ENCODE data around the gene GPR151.
"Not testable (repeated sequence)": the region's sequence is repeated elsewhere in the genome, so short reads cannot be mapped to it uniquely, and the experiment has no call there.

The GPR151 gene

GRCh38 chr5:146561711-146562110, 45.7 kb upstream of the GPR151 start:
- Histone ChIP-seq H3K4me3 (ENCODE audit: insufficient read depth, low read length, poor library complexity, severe bottlenecking) (no peak overlapping the region), H3K9ac (ENCODE audit: low read length) (no peak overlapping the region), H4K20me1 (ENCODE audit: low read depth, low read length) (no peaks in the 10 kb centered on the region), H3F3A (ENCODE audit: insufficient read depth) (no peaks in the 10 kb centered on the region), H3K4me2 (ENCODE audit: low read depth, low read length, poor library complexity, severe bottlenecking) (no peak overlapping the region), H3K27me3 (ENCODE audit: low read length) (no peaks in the 10 kb centered on the region), H3K36me3 (ENCODE audit: low read length) (no peaks in the 10 kb centered on the region), H3K27ac (ENCODE audit: low read depth, low read length) (no peak overlapping the region), H2AFZ (ENCODE audit: low read depth, low read length, severe bottlenecking) (no peak overlapping the region), H3K9me2 (replicated peaks; ENCODE audit: insufficient read depth, low read length) (no peaks in the 10 kb centered on the region), H3K9me3 (ENCODE audit: insufficient read depth, low read length) (no peaks in the 10 kb centered on the region), H3K79me2 (ENCODE audit: insufficient read depth, low read length) (no peaks in the 10 kb centered on the region)
- TF ChIP-seq EZH2phosphoT487 (conservative IDR thresholded peaks at IDR 0.05; ENCODE audit: low read length) (no peak), CTCF (IDR thresholded peaks at IDR 0.05; ENCODE audit: insufficient read depth, low read length, poor library complexity, severe bottlenecking) (no peak)

GRCh38 chr5:146560205-146560812, 44.3 kb upstream of the GPR151 start:
- no peak for TF ChIP-seq CTCF (IDR thresholded peaks at IDR 0.05; ENCODE audit: insufficient read depth, low read length, poor library complexity, severe bottlenecking)
- Histone ChIP-seq H3K27me3 (ENCODE audit: low read length) (no peaks in the 10 kb centered on the region), H3K27ac (ENCODE audit: low read depth, low read length) (no peak overlapping the region), H3K4me2 (ENCODE audit: low read depth, low read length, poor library complexity, severe bottlenecking) (no peak overlapping the region), H3K4me3 (ENCODE audit: insufficient read depth, low read length, poor library complexity, severe bottlenecking) (no peak overlapping the region), H3K9me3 (ENCODE audit: insufficient read depth, low read length) (no peaks in the 10 kb centered on the region), H3K36me3 (ENCODE audit: low read length) (no peaks in the 10 kb centered on the region), H3K79me2 (ENCODE audit: insufficient read depth, low read length) (no peaks in the 10 kb centered on the region), H3K9me2 (replicated peaks; ENCODE audit: insufficient read depth, low read length) (no peaks in the 10 kb centered on the region), H2AFZ (ENCODE audit: low read depth, low read length, severe bottlenecking) (no peak overlapping the region), H4K20me1 (ENCODE audit: low read depth, low read length) (no peaks in the 10 kb centered on the region), H3F3A (ENCODE audit: insufficient read depth) (no peaks in the 10 kb centered on the region), H3K9ac (ENCODE audit: low read length) (no peak overlapping the region)

GRCh38 chr5:146556884-146557283, 40.9 kb upstream of the GPR151 start:
- H3K9me2 ChIP-seq (replicated peaks; ENCODE audit: insufficient read depth, low read length); H3K4me2 ChIP-seq (ENCODE audit: low read depth, low read length, poor library complexity, severe bottlenecking); H3K27ac ChIP-seq (ENCODE audit: low read depth, low read length); H3K36me3 ChIP-seq (ENCODE audit: low read length); H3K27me3 ChIP-seq (ENCODE audit: low read length); H2AFZ ChIP-seq (ENCODE audit: low read depth, low read length, severe bottlenecking); H3K9me3 ChIP-seq (ENCODE audit: insufficient read depth, low read length); H4K20me1 ChIP-seq (ENCODE audit: low read depth, low read length); H3K4me3 ChIP-seq (ENCODE audit: insufficient read depth, low read length, poor library complexity, severe bottlenecking); H3K9ac ChIP-seq (ENCODE audit: low read length); H3F3A ChIP-seq (ENCODE audit: insufficient read depth); H3K79me2 ChIP-seq (ENCODE audit: insufficient read depth, low read length): not testable (repeated sequence)

GRCh38 chr5:146553446-146553845, 37.5 kb upstream of the GPR151 start:
- Histone ChIP-seq H4K20me1 (ENCODE audit: low read depth, low read length) (no peaks in the 10 kb centered on the region), H3F3A (ENCODE audit: insufficient read depth) (no peaks in the 10 kb centered on the region), H3K36me3 (ENCODE audit: low read length) (no peaks in the 10 kb centered on the region), H3K4me3 (ENCODE audit: insufficient read depth, low read length, poor library complexity, severe bottlenecking) (no peak overlapping the region), H3K27ac (ENCODE audit: low read depth, low read length) (no peak overlapping the region), H3K9me3 (ENCODE audit: insufficient read depth, low read length) (no peaks in the 10 kb centered on the region), H3K27me3 (ENCODE audit: low read length) (no peaks in the 10 kb centered on the region), H2AFZ (ENCODE audit: low read depth, low read length, severe bottlenecking) (no peak overlapping the region), H3K79me2 (ENCODE audit: insufficient read depth, low read length) (no peaks in the 10 kb centered on the region), H3K4me2 (ENCODE audit: low read depth, low read length, poor library complexity, severe bottlenecking) (no peak overlapping the region), H3K9ac (ENCODE audit: low read length) (no peak overlapping the region), H3K9me2 (replicated peaks; ENCODE audit: insufficient read depth, low read length) (no peaks in the 10 kb centered on the region)
- TF ChIP-seq EZH2phosphoT487 (conservative IDR thresholded peaks at IDR 0.05; ENCODE audit: low read length) (no peak), CTCF (IDR thresholded peaks at IDR 0.05; ENCODE audit: insufficient read depth, low read length, poor library complexity, severe bottlenecking) (no peak)

Data from SU-DHL-6 (cell line).